ENCODE data around the gene DEFB131B. TPM values are rescaled to one million over a fixed set of nuclear protein-coding genes. Genes with fewer than 3 reads are reported as not detected.
"Not testable (repeated sequence)": the region's sequence is repeated elsewhere in the genome, so short reads cannot be mapped to it uniquely, and the experiment has no call there.

Gene DEFB131B
- total and polyA plus RNA-seq, 4 donors: not detected

DNA sequence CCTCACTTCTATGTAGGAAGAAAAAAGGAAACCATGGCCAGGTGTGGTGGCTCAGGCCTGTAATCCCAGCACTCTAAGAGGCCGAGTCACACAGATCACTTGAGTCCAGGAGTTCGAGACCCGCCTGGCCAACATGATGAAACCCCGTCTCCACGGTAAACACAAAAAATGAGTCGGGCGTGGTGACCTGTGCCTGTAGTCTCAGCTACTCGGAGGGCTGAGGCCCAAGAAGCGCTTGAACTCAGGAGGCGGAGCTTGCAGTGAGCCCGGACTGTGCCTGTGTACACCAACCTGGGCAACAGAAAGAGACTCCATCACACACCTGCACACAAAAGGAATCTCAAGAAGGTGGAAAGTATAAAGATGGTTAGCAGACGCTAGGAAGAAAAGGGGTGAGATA lies 17.7 kb downstream of the DEFB131B start:
- WGBS, 2 donors: 96 to 97% methylated on average over 12 of the region's 12 CpGs

DNA sequence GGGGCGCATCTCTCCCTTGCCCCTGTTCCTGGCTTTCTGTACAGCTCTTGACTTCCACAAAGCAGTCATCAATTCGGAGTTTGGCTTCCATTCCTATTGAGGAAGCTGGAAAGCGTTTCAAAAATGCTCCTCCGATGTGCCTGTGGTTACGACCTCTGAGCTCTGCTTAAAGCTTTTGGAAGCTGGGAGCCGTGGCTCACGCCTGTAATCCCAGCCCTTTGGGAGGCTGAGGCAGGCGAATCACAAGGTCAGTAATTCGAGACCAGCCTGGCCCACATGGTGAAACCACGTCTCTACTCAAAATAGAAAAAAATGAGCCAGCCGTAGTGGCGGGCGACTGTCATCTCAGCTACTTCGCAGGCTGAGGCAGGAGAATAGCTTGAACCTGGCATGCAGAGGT lies 22.9 kb downstream of the DEFB131B start:
- ATAC-seq (ENCODE audit: low FRiP score); DNase-seq; H3K4me3 ChIP-seq (ENCODE audit: low read length in 2 of 2); H3K27me3 ChIP-seq (ENCODE audit: control insufficient read depth in 1 of 2, insufficient read depth in 2 of 2, low read length in 1 of 2); H3K27ac ChIP-seq (ENCODE audit: low read depth in 1 of 2, low read length in 2 of 2); H3K4me1 ChIP-seq (ENCODE audit: control insufficient read depth in 1 of 2, insufficient read depth in 2 of 2, low read length in 2 of 2); H3K36me3 ChIP-seq (ENCODE audit: control insufficient read depth in 1 of 2, insufficient read depth in 2 of 2, low read length in 1 of 2); intact Hi-C loops (cut with DNase I); H3K9me3 ChIP-seq (ENCODE audit: control insufficient read depth, low read length): not testable (repeated sequence)
- 63 to 68% methylated on average over 14 of the region's 14 CpGs for WGBS, 2 donors

More for the DNA sequence above, 17.7 kb downstream of the DEFB131B start:
- no peak overlapping the region for H3K4me3 ChIP-seq (ENCODE audit: low read length in 2 of 2)
- intact Hi-C loops (cut with DNase I): no loop called here
- ATAC-seq (ENCODE audit: low FRiP score): no peak
- H3K36me3 ChIP-seq (ENCODE audit: control insufficient read depth in 1 of 2, insufficient read depth in 2 of 2, low read length in 1 of 2): no peaks in the 10 kb centered on the region
- H3K9me3 ChIP-seq (ENCODE audit: control insufficient read depth, low read length): peaks cover 1% of the 10 kb centered on the region
- H3K27ac ChIP-seq (ENCODE audit: low read depth in 1 of 2, low read length in 2 of 2): no peak overlapping the region
- DNase-seq: no peak
- H3K27me3 ChIP-seq (ENCODE audit: control insufficient read depth in 1 of 2, insufficient read depth in 2 of 2, low read length in 1 of 2): no peaks in the 10 kb centered on the region
- no peaks in the 10 kb centered on the region for H3K4me1 ChIP-seq (ENCODE audit: control insufficient read depth in 1 of 2, insufficient read depth in 2 of 2, low read length in 2 of 2)

DNA sequence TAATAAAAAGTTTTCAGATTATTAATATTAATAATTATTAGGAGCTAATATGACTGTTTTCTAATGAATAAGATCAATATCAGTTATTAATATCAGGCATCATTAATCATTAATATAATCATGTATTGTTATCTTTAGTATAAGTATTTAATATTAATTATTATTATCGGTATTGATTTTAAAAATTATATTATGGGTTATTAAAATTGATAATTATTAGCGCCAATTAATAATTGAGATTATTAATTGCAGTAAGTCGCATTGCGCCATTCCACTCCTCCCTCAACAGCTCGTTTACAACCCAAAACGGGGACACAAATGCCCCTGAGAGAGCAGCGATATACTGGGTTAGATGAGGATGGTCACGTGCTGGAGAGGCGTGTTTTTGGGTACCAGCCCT lies 30.0 kb downstream of the DEFB131B start:
- H3K27ac ChIP-seq (ENCODE audit: low read depth in 1 of 2, low read length in 2 of 2): no peak overlapping the region
- H3K9me3 ChIP-seq (ENCODE audit: control insufficient read depth, low read length): no peaks in the 10 kb centered on the region
- ATAC-seq (ENCODE audit: low FRiP score) (no peak), DNase-seq (no peak)
- intact Hi-C loops (cut with DNase I): no loop called here
- WGBS, 2 donors: 84% methylated on average over 9 of the region's 9 CpGs
- H3K27me3 ChIP-seq (ENCODE audit: control insufficient read depth in 1 of 2, insufficient read depth in 2 of 2, low read length in 1 of 2): no peaks in the 10 kb centered on the region
- H3K4me3 ChIP-seq (ENCODE audit: low read length in 2 of 2): no peak overlapping the region
- H3K4me1 ChIP-seq (ENCODE audit: control insufficient read depth in 1 of 2, insufficient read depth in 2 of 2, low read length in 2 of 2): no peaks in the 10 kb centered on the region
- no peaks in the 10 kb centered on the region for H3K36me3 ChIP-seq (ENCODE audit: control insufficient read depth in 1 of 2, insufficient read depth in 2 of 2, low read length in 1 of 2)

DNA sequence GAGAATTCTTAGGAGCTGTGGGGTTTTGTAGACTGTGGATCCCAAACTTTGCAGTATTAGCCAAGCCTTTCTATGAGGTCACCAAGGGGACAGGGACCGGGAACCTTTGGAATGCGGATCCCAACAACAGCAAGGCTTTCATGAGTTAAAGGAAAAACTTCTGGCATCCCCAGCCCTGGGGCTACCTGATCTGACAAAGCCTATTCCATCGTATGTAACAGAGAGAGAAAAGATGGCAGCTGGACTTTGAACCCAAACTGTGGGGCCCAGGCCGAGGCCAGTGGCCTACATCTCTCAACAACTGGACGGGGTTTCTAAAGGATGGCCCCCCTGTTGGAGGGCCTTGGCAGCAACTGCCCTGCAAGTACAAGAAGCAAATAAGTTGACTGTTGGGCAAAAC lies 32.5 kb downstream of the DEFB131B start:
- intact Hi-C loops (cut with DNase I); H3K4me1 ChIP-seq (ENCODE audit: control insufficient read depth in 1 of 2, insufficient read depth in 2 of 2, low read length in 2 of 2); H3K27ac ChIP-seq (ENCODE audit: low read depth in 1 of 2, low read length in 2 of 2); ATAC-seq (ENCODE audit: low FRiP score); H3K36me3 ChIP-seq (ENCODE audit: control insufficient read depth in 1 of 2, insufficient read depth in 2 of 2, low read length in 1 of 2); H3K27me3 ChIP-seq (ENCODE audit: control insufficient read depth in 1 of 2, insufficient read depth in 2 of 2, low read length in 1 of 2); H3K9me3 ChIP-seq (ENCODE audit: control insufficient read depth, low read length); DNase-seq; H3K4me3 ChIP-seq (ENCODE audit: low read length in 2 of 2): not testable (repeated sequence)
- 83 to 92% methylated on average over 5 of the region's 5 CpGs for WGBS, 2 donors

DNA sequence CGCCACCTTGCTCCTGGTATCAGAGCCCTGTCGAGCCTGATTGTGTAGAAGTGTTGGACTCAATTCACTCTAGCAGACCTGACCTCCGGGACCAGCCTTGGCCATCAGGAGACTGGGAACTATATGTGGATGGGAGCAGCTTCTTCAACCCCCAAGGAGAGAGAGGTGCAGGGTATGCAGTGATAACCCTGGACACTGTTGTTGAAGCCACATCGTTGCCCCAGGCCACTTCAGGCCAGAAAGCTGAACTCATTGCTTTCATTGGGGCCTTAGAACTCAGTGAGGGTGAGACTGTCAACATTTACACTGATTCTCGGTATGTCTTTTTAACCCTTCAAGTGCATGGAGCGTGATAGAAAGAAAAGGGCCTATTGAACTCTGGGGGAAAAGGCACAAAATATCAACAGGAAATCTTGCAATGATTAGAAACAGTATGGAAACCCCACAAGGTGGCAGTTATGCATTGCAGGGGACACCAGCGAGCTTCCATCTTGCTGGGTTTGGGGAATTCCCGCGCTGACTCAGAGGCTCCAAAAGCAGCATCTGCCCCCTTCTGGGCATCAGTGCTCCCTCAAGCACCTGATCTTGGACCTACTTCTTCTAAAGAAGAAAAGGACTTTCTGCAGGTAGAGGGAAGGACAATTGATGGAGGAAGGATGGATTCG lies 33.2 kb downstream of the DEFB131B start:
- H3K27ac ChIP-seq (ENCODE audit: low read depth in 1 of 2, low read length in 2 of 2); H3K9me3 ChIP-seq (ENCODE audit: control insufficient read depth, low read length); ATAC-seq (ENCODE audit: low FRiP score); intact Hi-C loops (cut with DNase I); H3K27me3 ChIP-seq (ENCODE audit: control insufficient read depth in 1 of 2, insufficient read depth in 2 of 2, low read length in 1 of 2); DNase-seq; H3K4me1 ChIP-seq (ENCODE audit: control insufficient read depth in 1 of 2, insufficient read depth in 2 of 2, low read length in 2 of 2); H3K36me3 ChIP-seq (ENCODE audit: control insufficient read depth in 1 of 2, insufficient read depth in 2 of 2, low read length in 1 of 2); H3K4me3 ChIP-seq (ENCODE audit: low read length in 2 of 2): not testable (repeated sequence)
- 79 to 81% methylated on average over 10 of the region's 10 CpGs for WGBS, 2 donors

DNA sequence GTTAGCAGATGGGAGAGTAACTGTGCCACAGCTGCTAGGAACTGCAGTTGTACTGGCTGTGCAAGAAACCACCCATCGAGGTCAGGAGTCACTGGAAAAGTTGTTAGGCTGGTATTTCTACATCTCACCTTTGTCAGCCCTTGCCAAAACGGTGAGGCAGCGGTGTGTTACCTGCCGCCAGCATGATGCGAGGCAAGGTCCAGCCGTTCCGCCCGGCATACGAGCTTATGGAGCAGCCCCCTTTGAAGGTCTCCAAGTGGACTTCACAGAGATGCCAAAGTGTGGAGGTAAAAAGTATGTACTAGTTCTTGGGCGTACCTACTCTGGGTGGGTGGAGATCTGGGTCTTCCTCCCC lies 33.7 kb downstream of the DEFB131B start:
- DNase-seq; ATAC-seq (ENCODE audit: low FRiP score); H3K36me3 ChIP-seq (ENCODE audit: control insufficient read depth in 1 of 2, insufficient read depth in 2 of 2, low read length in 1 of 2); H3K9me3 ChIP-seq (ENCODE audit: control insufficient read depth, low read length); H3K4me1 ChIP-seq (ENCODE audit: control insufficient read depth in 1 of 2, insufficient read depth in 2 of 2, low read length in 2 of 2); H3K27ac ChIP-seq (ENCODE audit: low read depth in 1 of 2, low read length in 2 of 2); H3K27me3 ChIP-seq (ENCODE audit: control insufficient read depth in 1 of 2, insufficient read depth in 2 of 2, low read length in 1 of 2); H3K4me3 ChIP-seq (ENCODE audit: low read length in 2 of 2); intact Hi-C loops (cut with DNase I): not testable (repeated sequence)
- WGBS, 2 donors: 94 to 96% methylated on average over 10 of the region's 10 CpGs

DNA sequence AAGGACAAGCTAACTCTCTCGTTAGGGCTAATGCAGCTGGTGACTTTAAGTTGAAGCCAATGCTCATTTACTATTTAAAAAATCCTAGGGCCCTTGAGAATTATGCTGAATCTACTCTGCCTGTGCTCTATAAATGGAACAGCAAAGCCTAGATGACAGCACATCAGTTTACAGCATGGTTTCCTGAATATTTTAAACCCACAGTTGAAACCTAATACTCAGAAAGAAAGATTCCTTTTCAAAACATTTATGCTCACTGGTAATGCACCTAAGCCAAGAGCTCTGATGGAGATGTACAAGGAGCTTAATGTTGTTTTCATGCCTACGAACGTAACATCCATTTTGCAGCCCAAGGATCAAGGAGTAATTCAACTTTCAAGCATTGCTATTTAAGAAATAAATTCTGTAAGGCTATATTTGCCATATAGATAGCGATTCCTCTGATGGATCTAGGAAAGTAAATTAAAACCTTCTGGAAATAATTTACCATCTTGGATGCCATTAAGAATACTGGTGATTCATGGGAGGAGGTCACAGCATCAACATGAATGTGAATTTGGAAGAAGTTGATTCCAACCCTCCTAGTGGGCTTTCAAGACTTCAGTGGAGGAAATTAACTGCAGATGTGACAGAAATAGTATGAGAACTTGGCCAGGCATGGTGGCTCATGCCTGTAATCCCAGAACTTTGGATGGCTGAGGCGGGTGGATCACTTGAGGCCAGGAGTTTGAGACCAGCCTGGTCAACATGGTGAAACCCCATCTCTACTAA lies 35.7 kb downstream of the DEFB131B start:
- DNase-seq: no peak
- no peaks in the 10 kb centered on the region for H3K9me3 ChIP-seq (ENCODE audit: control insufficient read depth, low read length)
- ATAC-seq (ENCODE audit: low FRiP score): no peak
- H3K4me1 ChIP-seq (ENCODE audit: control insufficient read depth in 1 of 2, insufficient read depth in 2 of 2, low read length in 2 of 2): no peaks in the 10 kb centered on the region
- no peak overlapping the region for H3K4me3 ChIP-seq (ENCODE audit: low read length in 2 of 2)
- H3K27ac ChIP-seq (ENCODE audit: low read depth in 1 of 2, low read length in 2 of 2): no peak overlapping the region
- intact Hi-C loops (cut with DNase I): no loop called here
- 84 to 90% methylated on average over 5 of the region's 5 CpGs for WGBS, 2 donors
- no peaks in the 10 kb centered on the region for H3K27me3 ChIP-seq (ENCODE audit: control insufficient read depth in 1 of 2, insufficient read depth in 2 of 2, low read length in 1 of 2)
- H3K36me3 ChIP-seq (ENCODE audit: control insufficient read depth in 1 of 2, insufficient read depth in 2 of 2, low read length in 1 of 2): peaks cover 3 to 5% of the 10 kb centered on the region in 2 donors

DNA sequence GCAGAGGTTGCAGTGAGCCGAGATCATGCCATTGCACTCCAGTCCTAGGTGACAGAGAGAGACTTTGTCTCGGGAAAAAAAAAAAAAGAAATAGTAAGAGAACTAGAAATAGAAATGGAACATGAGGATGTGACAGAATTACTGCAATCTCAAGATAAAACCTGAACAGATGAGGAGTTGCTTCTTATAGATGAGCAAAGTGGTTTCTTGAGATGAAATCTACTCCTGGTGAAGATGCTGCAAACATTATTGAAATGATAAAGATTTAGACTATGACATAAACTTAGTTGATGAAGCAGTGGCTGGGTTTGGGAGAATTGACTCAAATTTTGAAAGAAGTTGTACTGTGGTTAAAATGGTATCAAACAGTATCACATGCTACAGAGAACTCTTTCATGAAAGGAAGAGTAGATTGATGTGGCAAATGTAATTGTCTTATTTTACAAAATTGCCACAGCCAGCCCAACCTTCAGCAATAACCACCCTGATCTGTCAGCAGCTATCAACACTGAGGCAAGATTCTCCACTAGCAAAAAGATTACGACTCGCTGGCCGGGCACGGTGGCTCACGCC lies 36.5 kb downstream of the DEFB131B start:
- intact Hi-C loops (cut with DNase I): no loop called here
- 93 to 97% methylated on average over 7 of the region's 7 CpGs for WGBS, 2 donors
- H3K27ac ChIP-seq (ENCODE audit: low read depth in 1 of 2, low read length in 2 of 2): no peak overlapping the region
- no peaks in the 10 kb centered on the region for H3K27me3 ChIP-seq (ENCODE audit: control insufficient read depth in 1 of 2, insufficient read depth in 2 of 2, low read length in 1 of 2)
- DNase-seq (no peak), ATAC-seq (ENCODE audit: low FRiP score) (no peak)
- H3K4me1 ChIP-seq (ENCODE audit: control insufficient read depth in 1 of 2, insufficient read depth in 2 of 2, low read length in 2 of 2): no peaks in the 10 kb centered on the region
- H3K4me3 ChIP-seq (ENCODE audit: low read length in 2 of 2): no peak overlapping the region
- peaks cover 3 to 5% of the 10 kb centered on the region in 2 donors for H3K36me3 ChIP-seq (ENCODE audit: control insufficient read depth in 1 of 2, insufficient read depth in 2 of 2, low read length in 1 of 2)
- no peaks in the 10 kb centered on the region for H3K9me3 ChIP-seq (ENCODE audit: control insufficient read depth, low read length)

Data from aorta (tissue), 5 donors.